Kidney epithelial cell (primary cell): Measurements from ENCODE around the gene C16orf89. TPM values are rescaled to one million over a fixed set of nuclear protein-coding genes. Genes with fewer than 3 reads are reported as not detected.
"Not testable (repeated sequence)": the region's sequence is repeated elsewhere in the genome, so short reads cannot be mapped to it uniquely, and the experiment has no call there.

Source experiments
- DNase-seq: peaks from one replicate; pipeline ENCODE4 v3.0.0-alpha.2; 2010; ENCODE audit warnings: low read depth
- H3K27me3 ChIP-seq: 2 replicates; pipeline ENCODE4 v1.6.0; 2011; ENCODE audit warnings: low read length; ENCODE audit not compliant: control insufficient read depth, insufficient read depth
- H3K36me3 ChIP-seq: 2 replicates; pipeline ENCODE4 v1.5.1; 2011; ENCODE audit warnings: low read length; ENCODE audit not compliant: control insufficient read depth, insufficient read depth
- H3K4me3 ChIP-seq: 2 replicates; pipeline ENCODE4 v1.5.1; 2011; ENCODE audit warnings: low read depth, mild to moderate bottlenecking, control low read depth, low read length
- total RNA-seq: library from RNA; depleted of rRNA; stranded (reverse); fragments of >200 nt; gene quantifications from 2 replicates; pipeline ENCODE4 v1.2.3, GENCODE V29; 2015
- TF ChIP-seq, protein P1 (sequence below): IDR thresholded peaks from 2 replicates; pipeline ENCODE4 v1.5.1; 2011; ENCODE audit warnings: mild to moderate bottlenecking, moderate library complexity, low read length, control low read depth, inconsistent platforms; ENCODE audit not compliant: insufficient read depth, poor library complexity, severe bottlenecking

C16orf89 gene
- total RNA-seq, 1 donor from 2014 or later, result 1.0 TPM

DNA sequence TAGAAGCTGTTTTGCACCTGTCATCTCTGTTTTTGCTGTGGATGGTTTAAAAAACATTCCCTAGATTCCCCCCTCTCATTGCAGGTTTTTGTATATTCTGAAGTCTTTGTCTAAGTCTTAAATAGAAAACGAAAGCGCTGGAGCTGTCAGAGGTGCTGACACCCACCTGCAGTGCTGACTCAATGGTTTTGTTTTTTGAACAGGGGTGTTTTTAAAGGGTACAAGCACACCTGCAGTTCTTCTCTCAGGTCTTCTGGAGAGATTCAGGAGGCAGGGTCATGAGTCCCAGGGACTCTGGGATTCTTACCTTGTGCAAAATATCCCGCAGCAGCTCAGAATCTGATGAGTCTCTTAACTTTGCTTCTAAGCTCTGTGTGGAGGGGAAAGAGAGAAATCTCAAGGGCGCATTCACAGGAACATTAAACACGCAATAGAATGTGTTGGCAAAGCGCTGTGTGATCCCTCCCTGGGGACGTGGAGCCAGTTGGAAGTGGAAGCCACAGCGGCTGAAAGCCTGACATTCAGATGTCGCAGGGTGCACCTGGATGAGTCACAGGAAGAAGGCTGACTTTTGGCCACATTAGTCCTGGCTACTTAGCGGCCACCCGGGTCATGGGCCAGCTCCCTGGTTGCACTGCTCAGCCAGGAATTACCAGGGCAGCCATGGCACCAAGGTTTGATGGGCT, 29.5 kb upstream of the C16orf89 start:
- H3K36me3 ChIP-seq, H3K4me3 ChIP-seq, DNase-seq, H3K27me3 ChIP-seq: not testable (repeated sequence)

DNA sequence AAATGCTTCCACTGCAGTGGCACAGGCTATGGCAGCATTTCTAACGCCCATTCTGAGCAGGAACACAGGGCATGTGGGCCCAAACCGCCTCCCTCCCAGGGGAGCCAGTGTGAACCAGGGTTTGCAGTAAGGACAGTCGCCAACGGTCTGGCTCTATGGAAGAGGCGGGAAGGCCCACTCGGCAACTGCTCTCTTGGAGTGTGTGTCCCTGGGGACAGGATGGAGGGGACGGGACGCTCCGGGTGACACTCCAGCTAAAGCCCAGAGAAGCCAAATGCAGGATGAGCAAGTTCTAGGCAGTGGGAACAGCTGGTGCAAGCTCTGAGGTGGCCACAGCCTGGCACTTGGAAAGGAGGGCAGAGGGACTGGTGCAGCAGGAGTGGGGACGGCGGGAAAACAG, 28.0 kb upstream of the C16orf89 start:
- not testable (repeated sequence) for DNase-seq, H3K27me3 ChIP-seq, H3K4me3 ChIP-seq, H3K36me3 ChIP-seq

DNA sequence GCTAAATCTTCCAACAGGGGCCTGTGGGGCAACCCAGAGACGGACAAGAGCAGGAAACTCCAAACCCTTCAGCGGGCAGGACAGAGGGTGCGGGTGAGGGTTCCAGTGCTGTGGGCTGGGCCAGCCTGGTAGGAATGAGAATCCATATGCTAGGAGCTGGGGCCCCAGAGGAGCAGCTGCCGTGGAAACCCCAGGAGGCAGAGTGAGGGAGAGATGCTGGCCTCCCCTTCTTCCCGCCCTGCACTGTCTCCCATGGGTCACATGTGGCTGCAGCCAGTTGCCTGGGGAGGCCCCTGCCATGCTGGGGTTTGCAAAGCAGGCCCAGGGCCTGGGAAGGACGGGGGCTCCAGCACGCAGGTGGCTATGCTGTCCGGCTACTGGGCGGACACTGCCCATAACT, 27.3 kb upstream of the C16orf89 start:
- H3K4me3 ChIP-seq, DNase-seq, H3K27me3 ChIP-seq, H3K36me3 ChIP-seq: not testable (repeated sequence)

DNA sequence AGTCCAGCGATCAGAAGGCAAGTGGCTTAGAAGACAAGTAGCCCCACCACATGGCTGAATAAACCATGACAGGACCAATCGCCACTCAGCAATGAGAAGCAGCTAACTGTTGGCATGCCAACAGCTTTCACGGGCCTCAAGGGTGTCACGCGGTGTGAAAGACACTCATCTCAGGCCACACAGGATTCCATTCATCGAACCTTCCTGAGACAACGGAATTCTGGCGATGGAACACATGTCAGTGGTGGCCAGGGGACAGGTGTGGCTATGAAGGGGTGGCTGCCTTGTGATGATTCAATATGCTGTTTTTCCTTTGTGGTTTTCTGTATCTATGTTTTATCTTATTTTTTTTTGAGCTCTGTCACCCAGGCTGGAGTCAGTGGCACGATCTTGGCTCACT, 24.8 kb upstream of the C16orf89 start:
- DNase-seq, H3K36me3 ChIP-seq, H3K4me3 ChIP-seq, H3K27me3 ChIP-seq: not testable (repeated sequence)

DNA sequence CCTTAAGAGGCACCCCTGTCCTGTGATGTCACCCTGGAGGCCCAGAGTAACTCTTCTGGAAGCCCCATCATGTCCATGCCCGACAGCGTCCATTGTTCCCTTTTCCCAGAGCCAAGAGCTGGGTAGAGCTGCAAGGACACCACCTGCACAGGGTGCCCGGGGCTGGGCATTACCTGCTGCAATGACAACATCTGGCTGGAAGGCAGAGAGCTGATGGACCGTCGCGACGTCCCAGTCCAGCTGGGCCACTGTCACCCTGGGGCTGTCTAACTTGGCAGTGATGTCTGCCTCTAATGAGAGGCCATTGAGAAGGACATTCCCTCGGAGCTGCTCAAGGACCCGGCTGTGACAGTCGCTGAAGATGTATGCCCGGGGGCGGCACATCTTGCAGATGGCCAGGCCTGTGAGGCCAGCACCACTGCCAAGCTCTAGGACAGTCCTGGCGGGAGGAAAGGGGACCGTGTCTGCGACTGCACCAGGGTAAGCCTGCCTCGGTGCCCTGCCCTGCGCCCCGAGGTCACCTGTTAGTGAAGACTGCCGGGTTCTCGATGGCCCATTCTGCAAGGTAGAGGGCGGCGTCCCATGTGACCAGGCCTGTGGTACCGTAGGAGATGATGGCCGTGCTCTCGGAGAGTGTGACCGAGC, 24.3 kb upstream of the C16orf89 start:
- not testable (repeated sequence) for H3K36me3 ChIP-seq, H3K27me3 ChIP-seq, DNase-seq, H3K4me3 ChIP-seq

DNA sequence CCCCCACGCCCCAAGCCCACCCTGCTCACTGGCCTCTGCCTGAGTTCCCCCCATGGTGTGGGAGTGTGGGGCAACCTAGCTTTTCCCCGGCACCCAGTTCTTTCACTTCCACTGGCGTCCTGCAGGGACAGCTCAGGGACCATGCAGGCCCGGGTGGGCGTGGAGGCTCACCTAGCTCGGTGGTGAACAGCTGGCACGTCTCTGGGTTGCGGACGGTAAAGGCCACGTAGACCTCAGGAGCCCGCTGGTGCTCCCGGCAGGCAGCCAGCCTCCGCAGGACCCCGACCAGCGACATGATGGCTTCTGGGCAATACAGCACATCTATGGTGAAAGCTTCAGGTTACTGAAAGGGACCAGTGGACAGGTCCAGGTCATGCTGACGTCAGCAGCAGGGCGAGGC, 23.2 kb upstream of the C16orf89 start:
- not testable (repeated sequence) for H3K27me3 ChIP-seq, DNase-seq, H3K4me3 ChIP-seq, H3K36me3 ChIP-seq

DNA sequence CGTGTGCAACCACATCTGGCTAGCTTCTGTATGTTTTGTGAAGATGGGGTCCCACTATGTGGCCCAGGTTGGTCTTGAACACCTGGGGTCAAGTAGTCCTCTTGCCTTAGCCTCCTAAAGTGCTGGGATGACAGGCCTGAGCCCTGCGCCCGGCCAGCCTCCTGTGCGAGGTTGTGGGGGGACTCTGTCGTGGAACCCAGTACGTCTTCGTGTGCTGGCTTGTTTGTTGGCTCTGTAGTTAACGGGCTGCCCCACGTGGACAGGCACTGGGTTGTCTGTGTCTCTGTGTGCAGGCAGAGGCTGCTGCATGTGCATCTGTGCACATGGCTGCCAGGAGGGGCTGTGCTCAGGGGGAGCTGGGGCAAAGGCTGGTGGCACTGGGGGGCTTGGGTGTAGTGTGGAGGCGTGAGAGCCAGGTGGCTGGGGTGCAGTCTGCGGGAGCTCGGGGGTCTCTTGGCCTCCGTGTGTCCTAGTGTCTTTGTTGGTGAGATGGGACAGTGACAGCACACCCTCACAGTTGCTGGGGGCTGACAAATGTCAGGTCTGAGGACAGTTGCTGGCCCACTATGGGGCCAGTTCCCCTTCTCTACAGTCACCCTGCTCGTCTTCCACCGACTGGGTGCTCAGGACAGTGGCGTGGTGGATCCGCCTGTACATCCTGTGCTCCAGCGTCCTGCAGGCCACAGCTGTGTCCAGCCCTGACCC, 22.5 kb upstream of the C16orf89 start:
- H3K4me3 ChIP-seq, DNase-seq, H3K36me3 ChIP-seq, H3K27me3 ChIP-seq: not testable (repeated sequence)

DNA sequence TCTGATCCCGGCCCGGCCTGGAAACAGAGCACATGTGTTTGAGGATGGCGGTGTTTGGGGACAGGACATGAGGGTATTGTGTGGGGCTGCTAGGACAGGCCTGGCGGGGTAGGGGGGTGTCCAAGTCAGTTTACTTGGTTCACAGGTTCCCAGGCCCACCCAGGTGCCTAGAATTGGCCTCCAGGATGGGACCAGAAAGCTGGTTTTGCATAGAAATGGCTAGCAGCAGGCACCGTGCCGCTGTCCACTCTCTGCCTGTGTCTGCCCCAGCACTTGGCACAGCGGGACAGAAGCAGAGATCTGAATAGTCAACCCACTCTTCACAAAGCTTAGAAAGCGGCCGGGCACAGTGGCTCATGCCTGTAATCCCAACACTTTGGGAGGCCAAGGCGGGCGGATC, 20.0 kb upstream of the C16orf89 start:
- not testable (repeated sequence) for H3K4me3 ChIP-seq, H3K27me3 ChIP-seq, DNase-seq, H3K36me3 ChIP-seq

DNA sequence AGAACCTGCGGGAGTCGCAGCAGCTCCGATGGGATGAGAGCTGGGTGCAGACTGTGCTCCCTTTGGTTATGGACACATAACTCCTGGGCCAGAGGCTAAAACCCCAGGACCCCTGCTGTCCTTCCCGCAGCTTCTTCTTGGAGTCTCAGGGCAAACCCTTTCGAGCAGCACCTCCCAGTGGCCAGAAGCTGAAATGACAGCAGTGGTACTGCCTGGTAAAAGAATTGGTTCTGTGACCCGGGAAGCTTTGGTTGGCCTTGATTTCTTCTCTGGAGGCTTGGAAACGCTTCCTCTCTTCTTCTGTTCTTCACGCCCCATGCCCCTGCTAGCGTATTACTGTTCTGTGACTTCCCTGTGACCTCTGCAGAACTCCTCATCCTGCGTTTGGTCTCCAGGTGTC, 19.0 kb upstream of the C16orf89 start:
- not testable (repeated sequence) for H3K4me3 ChIP-seq, DNase-seq, H3K27me3 ChIP-seq, H3K36me3 ChIP-seq
- TF ChIP-seq, protein P1, sequence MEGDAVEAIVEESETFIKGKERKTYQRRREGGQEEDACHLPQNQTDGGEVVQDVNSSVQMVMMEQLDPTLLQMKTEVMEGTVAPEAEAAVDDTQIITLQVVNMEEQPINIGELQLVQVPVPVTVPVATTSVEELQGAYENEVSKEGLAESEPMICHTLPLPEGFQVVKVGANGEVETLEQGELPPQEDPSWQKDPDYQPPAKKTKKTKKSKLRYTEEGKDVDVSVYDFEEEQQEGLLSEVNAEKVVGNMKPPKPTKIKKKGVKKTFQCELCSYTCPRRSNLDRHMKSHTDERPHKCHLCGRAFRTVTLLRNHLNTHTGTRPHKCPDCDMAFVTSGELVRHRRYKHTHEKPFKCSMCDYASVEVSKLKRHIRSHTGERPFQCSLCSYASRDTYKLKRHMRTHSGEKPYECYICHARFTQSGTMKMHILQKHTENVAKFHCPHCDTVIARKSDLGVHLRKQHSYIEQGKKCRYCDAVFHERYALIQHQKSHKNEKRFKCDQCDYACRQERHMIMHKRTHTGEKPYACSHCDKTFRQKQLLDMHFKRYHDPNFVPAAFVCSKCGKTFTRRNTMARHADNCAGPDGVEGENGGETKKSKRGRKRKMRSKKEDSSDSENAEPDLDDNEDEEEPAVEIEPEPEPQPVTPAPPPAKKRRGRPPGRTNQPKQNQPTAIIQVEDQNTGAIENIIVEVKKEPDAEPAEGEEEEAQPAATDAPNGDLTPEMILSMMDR, result peak; percentile 69

DNA sequence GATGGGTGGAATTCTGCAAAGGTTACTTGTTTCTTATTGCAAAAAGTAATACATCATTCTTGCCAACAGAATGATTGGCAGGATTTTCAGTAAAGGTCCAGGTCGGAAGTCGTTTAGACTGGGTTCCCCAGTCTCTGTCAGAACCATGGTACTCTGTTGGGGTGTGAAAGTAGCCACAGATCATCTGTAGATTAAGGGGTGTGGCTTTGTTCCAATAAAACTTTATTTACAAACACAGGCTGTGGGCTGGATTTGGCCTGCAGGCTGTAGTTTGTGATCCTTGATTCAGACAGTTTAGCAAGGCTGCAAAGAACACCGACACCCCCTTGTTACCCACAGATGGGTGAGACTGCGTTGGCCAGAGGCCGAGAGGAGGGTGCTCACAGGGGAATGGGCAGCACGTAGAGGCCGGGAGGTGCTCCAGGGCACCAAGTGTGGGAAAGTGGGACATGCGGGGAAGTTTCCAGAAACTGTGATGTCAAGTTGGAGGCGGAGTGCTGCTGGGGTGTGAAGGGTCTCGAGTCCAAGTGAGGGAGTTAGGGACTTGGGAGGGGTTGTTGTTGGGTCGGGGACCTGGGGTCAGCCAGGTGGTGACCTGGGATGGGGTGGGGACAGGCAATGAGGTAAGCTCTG, 18.5 kb upstream of the C16orf89 start:
- not testable (repeated sequence) for H3K36me3 ChIP-seq, H3K27me3 ChIP-seq, H3K4me3 ChIP-seq, DNase-seq

DNA sequence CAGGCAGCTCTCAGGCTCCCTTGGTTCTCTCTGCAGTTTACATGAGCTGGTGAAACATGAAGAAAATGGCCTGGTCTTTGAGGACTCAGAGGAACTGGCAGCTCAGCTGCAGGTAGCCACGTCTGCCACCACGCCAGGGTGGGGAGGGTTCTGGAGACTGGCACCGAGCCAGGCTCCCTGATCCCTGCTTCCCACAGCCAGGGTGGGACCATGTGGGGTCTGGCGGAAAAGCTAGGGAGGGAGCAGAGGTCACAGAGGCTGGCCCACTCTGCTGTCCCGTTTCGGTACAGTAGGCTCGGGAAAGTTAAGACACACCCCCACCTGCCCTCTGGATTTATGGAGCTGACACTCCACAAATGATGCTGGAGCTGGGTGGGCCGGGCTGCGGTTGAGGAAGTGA, 17.9 kb upstream of the C16orf89 start:
- H3K27me3 ChIP-seq, H3K36me3 ChIP-seq, H3K4me3 ChIP-seq, DNase-seq: not testable (repeated sequence)

DNA sequence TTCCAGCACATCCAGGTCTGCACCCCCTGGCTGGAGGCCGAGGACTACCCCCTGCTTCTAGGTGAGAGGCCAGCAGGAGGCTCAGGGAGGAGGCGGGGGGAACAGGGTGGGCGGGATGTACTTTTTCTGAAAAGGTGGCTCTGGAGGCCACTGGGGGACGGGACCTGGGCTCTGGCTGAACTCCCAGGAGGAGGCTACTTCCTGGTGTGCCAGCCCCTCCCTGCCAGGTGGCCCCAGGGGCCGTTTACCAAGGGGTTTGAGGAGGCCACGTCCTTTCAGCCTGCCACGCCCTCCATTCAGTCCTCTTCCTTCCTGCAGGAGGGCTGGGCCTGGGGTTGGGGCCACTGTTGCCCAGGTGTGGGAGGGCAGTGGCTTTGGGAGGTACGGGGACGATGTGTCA, 15.2 kb upstream of the C16orf89 start:
- H3K4me3 ChIP-seq, H3K36me3 ChIP-seq, H3K27me3 ChIP-seq, DNase-seq: not testable (repeated sequence)

DNA sequence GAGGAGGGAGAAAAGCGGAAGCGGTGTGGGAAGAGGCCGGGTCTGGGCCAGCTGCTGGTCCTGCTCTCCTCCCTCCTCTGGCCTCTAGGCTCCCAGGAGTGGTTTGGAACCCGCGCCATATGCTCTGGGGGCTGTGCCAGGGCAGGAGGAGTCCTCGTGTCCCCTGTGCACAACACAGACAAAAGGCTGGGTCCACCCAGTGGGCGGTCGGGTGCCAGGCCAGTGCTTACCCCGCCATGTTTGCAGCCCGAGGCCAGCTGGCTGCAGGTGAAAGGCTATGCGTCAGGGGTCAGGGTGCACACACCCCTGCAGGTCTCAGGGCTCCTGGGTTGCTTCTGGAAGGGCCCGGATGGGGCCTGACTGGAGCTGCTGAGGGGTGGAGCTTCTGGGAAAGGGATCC, 14.7 kb upstream of the C16orf89 start:
- not testable (repeated sequence) for H3K36me3 ChIP-seq

More for the DNA sequence above, 14.7 kb upstream of the C16orf89 start:
- not testable (repeated sequence) for H3K4me3 ChIP-seq, DNase-seq, H3K27me3 ChIP-seq
